Cardiac fibroblast (primary cell): ENCODE data around the gene OR9A4.

ENCODE experiments used
- DNase-seq, 2 donors: peaks; one replicate each; pipeline versions ENCODE4 v3.0.0 to v3.0.0-alpha.2; 2010; ENCODE audit warnings: low read depth in 2 of 2
- H3K4me3 ChIP-seq, 2 donors: replicated peaks in 1 of 2; 1 replicate in 1 of 2; 2 replicates in 1 of 2; pipeline ENCODE4 v1.5.1; 2011; ENCODE audit warnings: low read depth in 2 of 2, low read length in 2 of 2, mild to moderate bottlenecking in 2 of 2, moderate library complexity in 1 of 2
- CTCF ChIP-seq: IDR thresholded peaks from one replicate; pipeline ENCODE4 v1.5.1; 2011; ENCODE audit warnings: low read depth, mild to moderate bottlenecking, low read length, inconsistent platforms

OR9A4 gene

GRCh38 chr7:141911391-141911790 is 4.8 kb upstream of the OR9A4 start:
- no peak overlapping the region for H3K4me3 ChIP-seq
- DNase-seq = no peak
- TF ChIP-seq CTCF = no peak

- TF ChIP-seq CTCF = no peak
- peak in 1 of 2 donors; percentile 12 for DNase-seq
- no peak overlapping the region for H3K4me3 ChIP-seq
Observed at GRCh38 chr7:141915565-141915964, 634 bp upstream of the OR9A4 start.

GRCh38 chr7:141920281-141920680 is 4.1 kb downstream of the OR9A4 start:
- no peak for TF ChIP-seq CTCF
- peak in 1 of 2 donors; percentile 43 for DNase-seq

GRCh38 chr7:141928146-141928844 is 12.1 kb downstream of the OR9A4 start:
- no peak overlapping the region for H3K4me3 ChIP-seq
- no peak for TF ChIP-seq CTCF

More at GRCh38 chr7:141920281-141920680, 4.1 kb downstream of the OR9A4 start:
- no peak overlapping the region for H3K4me3 ChIP-seq

GRCh38 chr7:141928845-141929195 is 12.6 kb downstream of the OR9A4 start:
- DNase-seq = no peak
- TF ChIP-seq CTCF = no peak
- no peak overlapping the region for H3K4me3 ChIP-seq

More at GRCh38 chr7:141928146-141928844, 12.1 kb downstream of the OR9A4 start:
- no peak for DNase-seq

- TF ChIP-seq CTCF = no peak
- no peak for DNase-seq
- H3K4me3 ChIP-seq = no peak overlapping the region
Observed at GRCh38 chr7:141930211-141930610, 14.0 kb downstream of the OR9A4 start.

GRCh38 chr7:141941075-141941474 is 24.9 kb downstream of the OR9A4 start:
- no peak for DNase-seq
- TF ChIP-seq CTCF = no peak
- H3K4me3 ChIP-seq = no peak overlapping the region
